GM21447 (cell line): ENCODE data around the gene COL21A1.

ENCODE experiments used
- ATAC-seq: cut with Tn5 transposase; IDR thresholded peaks from one replicate; pipeline ENCODE4 v1.9.1; 2021; ENCODE audit not compliant: unreplicated experiment

The COL21A1 gene

GRCh38 chr6:56055081-56055704, 192.2 kb downstream of the COL21A1 start:
- no peak for ATAC-seq

- ATAC-seq = no peak
These were observed 196.2 kb downstream of the COL21A1 start for GRCh38 chr6:56051202-56051598.

GRCh38 chr6:56050530-56051201, 196.7 kb downstream of the COL21A1 start:
- ATAC-seq = no peak

GRCh38 chr6:56048601-56049000, 198.8 kb downstream of the COL21A1 start:
- no peak for ATAC-seq

- no peak for ATAC-seq
These were observed 199.3 kb downstream of the COL21A1 start for GRCh38 chr6:56047931-56048540.

GRCh38 chr6:56046576-56046975, 200.8 kb downstream of the COL21A1 start:
- no peak for ATAC-seq

- no peak for ATAC-seq
These were observed 203.6 kb downstream of the COL21A1 start for GRCh38 chr6:56043761-56044160.

GRCh38 chr6:56043076-56043475, 204.3 kb downstream of the COL21A1 start:
- no peak for ATAC-seq

GRCh38 chr6:56041591-56041990, 205.8 kb downstream of the COL21A1 start:
- ATAC-seq = no peak

- no peak for ATAC-seq
These were observed 206.5 kb downstream of the COL21A1 start for GRCh38 chr6:56040889-56041301.

GRCh38 chr6:56040223-56040622, 207.2 kb downstream of the COL21A1 start:
- no peak for ATAC-seq

- no peak for ATAC-seq
These were observed 208.6 kb downstream of the COL21A1 start for GRCh38 chr6:56038764-56039163.

GRCh38 chr6:56037601-56038000, 209.8 kb downstream of the COL21A1 start:
- ATAC-seq = no peak

- ATAC-seq = no peak
These were observed 210.3 kb downstream of the COL21A1 start for GRCh38 chr6:56036916-56037600.

GRCh38 chr6:56033401-56033800, 214.0 kb downstream of the COL21A1 start:
- ATAC-seq = no peak

- ATAC-seq = no peak
These were observed 214.6 kb downstream of the COL21A1 start for GRCh38 chr6:56032715-56033260.

GRCh38 chr6:56027865-56028264, 219.5 kb downstream of the COL21A1 start:
- ATAC-seq = no peak

- no peak for ATAC-seq
These were observed 220.8 kb downstream of the COL21A1 start for GRCh38 chr6:56026455-56027180.

- ATAC-seq = no peak
These were observed 221.6 kb downstream of the COL21A1 start for GRCh38 chr6:56025795-56026194.

- ATAC-seq = no peak
These were observed 222.4 kb downstream of the COL21A1 start for GRCh38 chr6:56024931-56025330.

GRCh38 chr6:56023829-56024228, 223.6 kb downstream of the COL21A1 start:
- no peak for ATAC-seq
